Lung (tissue), 12 donors: Measurements from ENCODE around the gene MTRFR. TPM values are rescaled to one million over a fixed set of nuclear protein-coding genes. Genes with fewer than 3 reads are reported as not detected.

Experiments
- ATAC-seq: fragments of 200-7000 bp; cut with Tn5 transposase; one replicate; pipeline ENCODE4 v1.9.1; 2020; ENCODE audit warnings: moderate number of reproducible peaks; ENCODE audit not compliant: insufficient read depth, low FRiP score
- DNase-seq, 3 donors: peaks; one replicate each; pipeline ENCODE4 v3.0.0-alpha.2; 2013 to 2017
- H3K27ac ChIP-seq, 2 donors: one replicate each; pipeline ENCODE4 v1.5.1; 2013; ENCODE audit warnings: mild to moderate bottlenecking in 2 of 2, moderate library complexity in 2 of 2, control low read depth in 1 of 2, inconsistent platforms in 1 of 2, low read depth in 1 of 2, low read length in 1 of 2
- H3K27me3 ChIP-seq, 3 donors: one replicate each; pipeline ENCODE4 v1.5.1; 2013; ENCODE audit warnings: low read length in 2 of 3; ENCODE audit not compliant: control insufficient read depth in 3 of 3, insufficient read depth in 3 of 3
- H3K36me3 ChIP-seq, 4 donors: one replicate each; pipeline ENCODE4 v1.5.1; 2013; ENCODE audit warnings: low read length in 4 of 4, mild to moderate bottlenecking in 1 of 4, moderate library complexity in 1 of 4; ENCODE audit not compliant: control insufficient read depth in 4 of 4, insufficient read depth in 4 of 4
- H3K4me1 ChIP-seq, 5 donors: one replicate each; pipeline ENCODE4 v1.5.1; 2013; ENCODE audit warnings: low read length in 5 of 5, mild to moderate bottlenecking in 2 of 5, moderate library complexity in 1 of 5; ENCODE audit not compliant: control insufficient read depth in 5 of 5, insufficient read depth in 5 of 5
- H3K4me3 ChIP-seq: one replicate; pipeline ENCODE4 v1.5.1; 2013; ENCODE audit warnings: mild to moderate bottlenecking, control low read depth, moderate library complexity
- H3K9ac ChIP-seq, 2 donors: one replicate each; pipeline ENCODE4 v1.5.1; 2013; ENCODE audit warnings: low read length in 2 of 2, control low read depth in 1 of 2; ENCODE audit not compliant: insufficient read depth in 1 of 2
- H3K9me3 ChIP-seq, 4 donors: one replicate each; pipeline ENCODE4 v1.5.1; 2013; ENCODE audit warnings: low read length in 3 of 4, mild to moderate bottlenecking in 1 of 4, moderate library complexity in 1 of 4; ENCODE audit not compliant: control insufficient read depth in 4 of 4, insufficient read depth in 3 of 4
- CTCF ChIP-seq: IDR thresholded peaks from 2 replicates; pipeline ENCODE4 v1.5.1; 2012; ENCODE audit warnings: mild to moderate bottlenecking; ENCODE audit errors: control extremely low read depth, extremely low read depth
- WGBS, 2 donors: extraction: QIAGEN DNeasy Blood & Tissue Kit; methylation state at CpG; one replicate each; pipeline ENCODE4 v1.1.7; 2013; 5-methylcytosine and 5-hydroxymethylcytosine counted together
- polyA plus RNA-seq, 2 donors: library from polyadenylated mRNA; stranded (reverse); fragments of 200-250 nt; gene quantifications; one replicate each; pipeline ENCODE4 v1.2.1, GENCODE V29; 2013
- total RNA-seq, 2 donors: library from RNA; depleted of rRNA in 1 of 2; stranded (reverse); fragments of >200 nt in 1 of 2; gene quantifications; one replicate each; pipeline ENCODE4 v1.2.1, GENCODE V29; 2014 to 2021
- donor health status: control.
- donor health status: control.
- donor health status: Bipolar disorder and iron deficiency.
- donor health status: healthy.
- donor health status: DM: yes; HTN: yes; CAD: no.

The MTRFR gene
- total and polyA plus RNA-seq, 4 donors: 8.8 to 21.6 (median 16.3) TPM

- peaks cover 20 to 51% (median 25%) of the 10 kb centered on the region in 4 donors for H3K36me3 ChIP-seq
- H3K9ac ChIP-seq: no peak overlapping the region
- no peak overlapping the region for H3K4me3 ChIP-seq
- no peak for TF ChIP-seq CTCF
- 67 to 85% methylated on average over 9 of the region's 9 CpGs for WGBS, 2 donors
- no peak overlapping the region for H3K27ac ChIP-seq
- H3K4me1 ChIP-seq: no peaks in the 10 kb centered on the region
- DNase-seq: no peak
- H3K9me3 ChIP-seq: no peaks in the 10 kb centered on the region
- no peaks in the 10 kb centered on the region for H3K27me3 ChIP-seq
- ATAC-seq: no peak
These were observed 26.8 kb downstream of the MTRFR start for GRCh38 chr12:123260081-123260480.

- Histone ChIP-seq H3K27ac (no peak overlapping the region), H3K9ac (no peak overlapping the region), H3K27me3 (no peaks in the 10 kb centered on the region), H3K9me3 (no peaks in the 10 kb centered on the region), H3K36me3 (peaks cover 23 to 42% (median 26%) of the 10 kb centered on the region in 4 donors), H3K4me1 (no peaks in the 10 kb centered on the region), H3K4me3 (no peak overlapping the region)
- ATAC-seq (no peak), DNase-seq (no peak)
- WGBS, 2 donors: 91 to 96% methylated on average over 4 of the region's 4 CpGs
- no peak for TF ChIP-seq CTCF
These were observed 28.0 kb downstream of the MTRFR start for GRCh38 chr12:123261196-123261595.

GRCh38 chr12:123263196-123263817, 30.1 kb downstream of the MTRFR start:
- Histone ChIP-seq H3K36me3 (peaks cover 23 to 33% (median 28%) of the 10 kb centered on the region in 4 donors), H3K27me3 (no peaks in the 10 kb centered on the region)
- 88 to 90% methylated on average over 8 of the region's 8 CpGs for WGBS, 2 donors

More at GRCh38 chr12:123263196-123263817, 30.1 kb downstream of the MTRFR start:
- ATAC-seq: no peak
- no peak overlapping the region for H3K27ac ChIP-seq
- peaks cover 0 to 8% (median 6%) of the 10 kb centered on the region in 5 donors for H3K4me1 ChIP-seq
- H3K4me3 ChIP-seq: no peak overlapping the region
- DNase-seq: no peak
- H3K9ac ChIP-seq: no peak overlapping the region
- TF ChIP-seq CTCF: no peak
- no peaks in the 10 kb centered on the region for H3K9me3 ChIP-seq
